ENCODE measurements around the gene MED12L. TPM values are rescaled to one million over a fixed set of nuclear protein-coding genes. Genes with fewer than 3 reads are reported as not detected.

MED12L gene
- total RNA-seq, 1 donor from 2014 or later: 1.3 TPM

- Histone ChIP-seq H3K4me3 (ENCODE audit: low read depth, low read length) (no peak overlapping the region), H3K36me3 (ENCODE audit: control insufficient read depth, insufficient read depth, low read length) (no peaks in the 10 kb centered on the region), H3K27me3 (ENCODE audit: control insufficient read depth, insufficient read depth, low read length) (no peaks in the 10 kb centered on the region)
- TF ChIP-seq CTCF (IDR thresholded peaks at IDR 0.05; ENCODE audit: insufficient read depth, low read length, poor library complexity, severe bottlenecking): no peak
- DNase-seq (ENCODE audit: low read depth): no peak
Measured at GRCh38 chr3:151107701-151108100, 22.2 kb downstream of the MED12L start.

GRCh38 chr3:151109286-151109800, 23.9 kb downstream of the MED12L start:
- Histone ChIP-seq H3K36me3 (ENCODE audit: control insufficient read depth, insufficient read depth, low read length) (no peaks in the 10 kb centered on the region), H3K27me3 (ENCODE audit: control insufficient read depth, insufficient read depth, low read length) (no peaks in the 10 kb centered on the region), H3K4me3 (ENCODE audit: low read depth, low read length) (no peak overlapping the region)
- no peak for DNase-seq (ENCODE audit: low read depth)
- TF ChIP-seq CTCF (IDR thresholded peaks at IDR 0.05; ENCODE audit: insufficient read depth, low read length, poor library complexity, severe bottlenecking): no peak

- H3K36me3 ChIP-seq (ENCODE audit: control insufficient read depth, insufficient read depth, low read length): no peaks in the 10 kb centered on the region
- TF ChIP-seq CTCF (IDR thresholded peaks at IDR 0.05; ENCODE audit: insufficient read depth, low read length, poor library complexity, severe bottlenecking): no peak
- no peak overlapping the region for H3K4me3 ChIP-seq (ENCODE audit: low read depth, low read length)
- H3K27me3 ChIP-seq (ENCODE audit: control insufficient read depth, insufficient read depth, low read length): no peaks in the 10 kb centered on the region
- no peak for DNase-seq (ENCODE audit: low read depth)
Measured at GRCh38 chr3:151112731-151113130, 27.3 kb downstream of the MED12L start.

GRCh38 chr3:151113343-151113742, 27.9 kb downstream of the MED12L start:
- TF ChIP-seq CTCF (IDR thresholded peaks at IDR 0.05; ENCODE audit: insufficient read depth, low read length, poor library complexity, severe bottlenecking): no peak

GRCh38 chr3:151117047-151117446, 31.6 kb downstream of the MED12L start:
- Histone ChIP-seq H3K27me3 (ENCODE audit: control insufficient read depth, insufficient read depth, low read length) (no peaks in the 10 kb centered on the region), H3K4me3 (ENCODE audit: low read depth, low read length) (no peak overlapping the region), H3K36me3 (ENCODE audit: control insufficient read depth, insufficient read depth, low read length) (no peaks in the 10 kb centered on the region)
- no peak for TF ChIP-seq CTCF (IDR thresholded peaks at IDR 0.05; ENCODE audit: insufficient read depth, low read length, poor library complexity, severe bottlenecking)
- DNase-seq (ENCODE audit: low read depth): no peak

More at GRCh38 chr3:151113343-151113742, 27.9 kb downstream of the MED12L start:
- no peaks in the 10 kb centered on the region for H3K36me3 ChIP-seq (ENCODE audit: control insufficient read depth, insufficient read depth, low read length)
- H3K4me3 ChIP-seq (ENCODE audit: low read depth, low read length): no peak overlapping the region
- DNase-seq (ENCODE audit: low read depth): no peak
- no peaks in the 10 kb centered on the region for H3K27me3 ChIP-seq (ENCODE audit: control insufficient read depth, insufficient read depth, low read length)

- DNase-seq (ENCODE audit: low read depth): no peak
- no peak overlapping the region for H3K4me3 ChIP-seq (ENCODE audit: low read depth, low read length)
- no peaks in the 10 kb centered on the region for H3K27me3 ChIP-seq (ENCODE audit: control insufficient read depth, insufficient read depth, low read length)
- no peaks in the 10 kb centered on the region for H3K36me3 ChIP-seq (ENCODE audit: control insufficient read depth, insufficient read depth, low read length)
- no peak for TF ChIP-seq CTCF (IDR thresholded peaks at IDR 0.05; ENCODE audit: insufficient read depth, low read length, poor library complexity, severe bottlenecking)
Measured at GRCh38 chr3:151119188-151119587, 33.7 kb downstream of the MED12L start.

Data from kidney epithelial cell (primary cell).